ENCODE results near the gene TRPC4AP.

DNA sequence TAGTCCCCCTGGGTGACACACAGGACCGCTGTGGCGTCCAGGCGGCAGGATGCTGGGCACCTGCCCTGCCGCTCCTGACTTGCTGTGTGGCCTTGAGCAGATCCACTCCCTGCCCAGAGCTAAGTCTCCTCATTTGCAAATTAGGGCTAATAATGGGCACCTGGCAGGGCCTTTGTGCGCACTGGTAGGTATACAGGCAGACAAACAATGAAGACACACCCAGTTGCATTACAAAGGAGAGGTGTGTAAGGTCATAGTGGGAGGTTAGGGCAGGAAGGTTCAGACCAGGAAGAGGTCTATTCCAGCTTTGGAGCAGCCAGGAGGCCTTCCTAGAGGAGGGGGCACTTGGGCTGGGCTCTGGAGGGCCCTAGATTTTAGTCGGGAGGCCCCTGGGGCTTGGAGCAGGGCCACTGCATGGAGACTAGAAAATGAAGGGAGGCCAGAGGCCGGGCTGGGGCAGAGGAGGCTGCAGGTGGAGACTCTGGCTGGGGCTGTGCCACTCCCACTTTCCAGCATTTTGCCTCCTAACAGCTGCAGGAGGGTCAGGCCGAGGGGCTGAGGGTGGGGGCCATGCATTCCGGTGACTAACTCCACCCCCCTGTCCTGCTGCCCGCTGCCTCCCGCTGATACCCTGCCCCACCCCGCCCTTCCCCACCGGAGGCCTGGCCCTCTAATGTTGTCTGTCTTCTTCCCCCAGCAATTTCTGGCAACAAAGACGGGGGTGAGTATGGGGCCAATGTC, 108.4 kb downstream of the TRPC4AP start:
- TF ChIP-seq CTCF (IDR thresholded peaks at IDR 0.05 in 4 of 5, conservative IDR thresholded peaks at IDR 0.05 in 1 of 5) (no peak), POLR2A (IDR thresholded peaks at IDR 0.05) (no peak)

All from gastrocnemius medialis (tissue), 4 donors.